ENCODE data around the gene ROBO1. TPM values are rescaled to one million over a fixed set of nuclear protein-coding genes. Genes with fewer than 3 reads are reported as not detected.

The ROBO1 gene
- total RNA-seq, 1 donor from 2014 or later, result 3.1 TPM

DNA sequence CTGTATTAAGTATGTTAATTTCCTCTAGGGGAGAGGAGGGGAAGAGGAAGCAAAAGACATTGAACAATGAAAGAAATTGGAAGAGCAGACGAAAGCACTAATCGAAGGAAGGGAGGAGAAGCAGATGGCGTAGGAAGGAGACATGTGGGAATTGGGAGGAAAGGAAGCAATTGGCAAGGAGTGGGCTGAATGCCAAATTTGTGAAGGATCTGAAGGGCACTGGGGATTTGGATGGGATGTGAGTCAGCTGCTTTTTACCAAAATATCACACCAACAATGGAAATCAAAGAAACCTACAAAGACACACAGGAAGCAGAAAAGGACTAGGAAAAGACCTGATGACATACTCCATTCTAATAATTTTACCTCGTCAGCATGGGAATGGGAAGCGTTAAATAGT is 1029.8 kb downstream of the ROBO1 start:
- no peaks in the 10 kb centered on the region for H3K4me1 Mint-ChIP-seq
- TF ChIP-seq, protein P1, sequence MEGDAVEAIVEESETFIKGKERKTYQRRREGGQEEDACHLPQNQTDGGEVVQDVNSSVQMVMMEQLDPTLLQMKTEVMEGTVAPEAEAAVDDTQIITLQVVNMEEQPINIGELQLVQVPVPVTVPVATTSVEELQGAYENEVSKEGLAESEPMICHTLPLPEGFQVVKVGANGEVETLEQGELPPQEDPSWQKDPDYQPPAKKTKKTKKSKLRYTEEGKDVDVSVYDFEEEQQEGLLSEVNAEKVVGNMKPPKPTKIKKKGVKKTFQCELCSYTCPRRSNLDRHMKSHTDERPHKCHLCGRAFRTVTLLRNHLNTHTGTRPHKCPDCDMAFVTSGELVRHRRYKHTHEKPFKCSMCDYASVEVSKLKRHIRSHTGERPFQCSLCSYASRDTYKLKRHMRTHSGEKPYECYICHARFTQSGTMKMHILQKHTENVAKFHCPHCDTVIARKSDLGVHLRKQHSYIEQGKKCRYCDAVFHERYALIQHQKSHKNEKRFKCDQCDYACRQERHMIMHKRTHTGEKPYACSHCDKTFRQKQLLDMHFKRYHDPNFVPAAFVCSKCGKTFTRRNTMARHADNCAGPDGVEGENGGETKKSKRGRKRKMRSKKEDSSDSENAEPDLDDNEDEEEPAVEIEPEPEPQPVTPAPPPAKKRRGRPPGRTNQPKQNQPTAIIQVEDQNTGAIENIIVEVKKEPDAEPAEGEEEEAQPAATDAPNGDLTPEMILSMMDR (IDR thresholded peaks at IDR 0.05), result no peak
- CTCF ChIA-PET, result no interaction called here
- peaks cover 4% of the 10 kb centered on the region for H3K9me3 Mint-ChIP-seq
- POLR2A ChIA-PET, result no interaction called here
- DNase-seq (no peak), ATAC-seq (ENCODE audit: low read depth) (no peak)
- H3K4me3 Mint-ChIP-seq, result no peak overlapping the region
- H3K27ac Mint-ChIP-seq, result no peak overlapping the region
- H3K27me3 Mint-ChIP-seq, result no peaks in the 10 kb centered on the region
- intact Hi-C loops (cut with micrococcal nuclease), result no loop called here
- H3K36me3 Mint-ChIP-seq (ENCODE audit: low read depth), result no peaks in the 10 kb centered on the region

DNA sequence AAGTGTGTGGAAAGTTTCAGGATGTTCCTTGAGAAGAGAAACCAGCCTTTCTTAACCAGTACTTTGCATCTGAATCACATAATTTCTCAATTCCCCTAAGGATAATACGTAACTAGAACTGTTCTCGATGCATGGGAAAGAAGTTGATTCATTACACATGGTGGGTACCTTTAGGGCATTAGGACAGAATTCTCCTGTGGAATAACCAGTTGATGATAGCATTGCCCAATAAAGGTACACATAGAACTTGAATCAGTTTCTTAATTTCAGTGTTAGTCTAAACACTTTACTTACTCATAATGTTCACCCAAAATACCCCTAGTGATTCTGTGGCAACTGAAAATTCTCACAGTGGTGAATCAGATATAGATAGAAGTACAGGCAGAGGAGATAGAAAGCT is 1030.9 kb downstream of the ROBO1 start:
- ATAC-seq (ENCODE audit: low read depth) (no peak), DNase-seq (no peak)
- Mint-ChIP-seq H3K27me3 (no peaks in the 10 kb centered on the region), H3K4me1 (no peaks in the 10 kb centered on the region), H3K4me3 (no peak overlapping the region), H3K27ac (no peak overlapping the region), H3K36me3 (ENCODE audit: low read depth) (no peaks in the 10 kb centered on the region), H3K9me3 (peaks cover 7% of the 10 kb centered on the region)
- intact Hi-C loops (cut with micrococcal nuclease), result no loop called here
- TF ChIP-seq, protein P1 (IDR thresholded peaks at IDR 0.05), result no peak
- POLR2A ChIA-PET, result no interaction called here
- CTCF ChIA-PET, result no interaction called here

DNA sequence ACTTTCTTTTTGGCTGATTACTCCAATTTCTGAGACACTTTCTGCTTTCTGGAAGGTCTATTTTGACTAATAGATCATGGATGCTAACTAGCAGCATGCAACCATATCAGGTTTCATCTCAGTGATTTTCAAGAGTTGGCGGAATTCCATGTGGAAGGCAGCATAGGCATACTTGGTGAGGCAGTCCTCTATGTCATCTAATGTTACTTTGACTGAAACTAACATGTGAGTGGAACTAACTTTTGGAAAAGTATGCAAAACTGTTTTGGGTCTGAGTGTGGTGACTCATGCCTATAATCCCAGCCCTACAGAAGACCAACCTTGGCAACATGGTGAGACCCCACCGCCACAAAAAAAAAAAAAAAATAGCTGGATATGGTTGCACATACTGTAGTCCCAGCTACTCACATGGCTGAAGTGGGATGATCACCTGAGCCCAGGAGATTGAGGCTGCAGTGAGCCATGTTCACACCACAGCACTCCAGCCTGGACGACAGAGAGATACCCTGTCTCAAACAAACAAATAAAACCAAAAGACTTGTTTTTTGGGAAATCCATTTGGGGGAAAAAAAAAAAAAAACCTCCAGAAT is 1033.7 kb downstream of the ROBO1 start:
- intact Hi-C loops (cut with micrococcal nuclease), result no loop called here
- Mint-ChIP-seq H3K4me3 (no peak overlapping the region), H3K9me3 (peaks cover 7% of the 10 kb centered on the region), H3K36me3 (ENCODE audit: low read depth) (no peaks in the 10 kb centered on the region), H3K4me1 (no peaks in the 10 kb centered on the region), H3K27ac (no peak overlapping the region), H3K27me3 (no peaks in the 10 kb centered on the region)
- POLR2A ChIA-PET, result interaction anchor here (0.7 kb wide), 1 partner anchor 24 kb away, joined by 4 read pairs; no protein-coding TSS in a partner anchor
- CTCF ChIA-PET, result no interaction called here
- DNase-seq, result no peak
- TF ChIP-seq, protein P1 (IDR thresholded peaks at IDR 0.05), result no peak
- ATAC-seq (ENCODE audit: low read depth), result no peak

DNA sequence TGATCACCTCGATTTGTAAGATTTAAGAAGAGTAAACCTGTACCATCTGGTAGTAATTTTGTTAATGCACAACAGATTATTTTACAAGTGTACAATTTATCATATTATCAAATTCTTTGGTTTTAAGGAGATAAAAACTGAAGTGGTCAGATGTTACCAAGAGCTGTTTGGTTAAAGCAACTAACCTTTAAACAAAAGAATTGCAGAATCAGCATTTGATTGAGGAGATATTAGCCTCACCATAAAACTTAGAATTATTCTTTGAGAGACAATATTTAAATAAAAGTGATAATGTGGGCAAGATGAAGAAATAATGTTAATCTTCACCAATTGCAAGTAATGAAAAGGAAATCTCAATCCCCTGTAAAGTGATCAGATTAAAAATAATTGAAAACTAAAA is 1034.9 kb downstream of the ROBO1 start:
- TF ChIP-seq, protein P1 (IDR thresholded peaks at IDR 0.05), result no peak
- no peak overlapping the region for H3K27ac Mint-ChIP-seq
- ATAC-seq (ENCODE audit: low read depth) (no peak), DNase-seq (no peak)
- H3K4me3 Mint-ChIP-seq, result no peak overlapping the region
- ChIA-PET CTCF (no interaction called here), POLR2A (no interaction called here)
- intact Hi-C loops (cut with micrococcal nuclease), result no loop called here
- H3K27me3 Mint-ChIP-seq, result no peaks in the 10 kb centered on the region
- H3K4me1 Mint-ChIP-seq, result no peaks in the 10 kb centered on the region
- H3K36me3 Mint-ChIP-seq (ENCODE audit: low read depth), result no peaks in the 10 kb centered on the region
- peaks cover 5% of the 10 kb centered on the region for H3K9me3 Mint-ChIP-seq

DNA sequence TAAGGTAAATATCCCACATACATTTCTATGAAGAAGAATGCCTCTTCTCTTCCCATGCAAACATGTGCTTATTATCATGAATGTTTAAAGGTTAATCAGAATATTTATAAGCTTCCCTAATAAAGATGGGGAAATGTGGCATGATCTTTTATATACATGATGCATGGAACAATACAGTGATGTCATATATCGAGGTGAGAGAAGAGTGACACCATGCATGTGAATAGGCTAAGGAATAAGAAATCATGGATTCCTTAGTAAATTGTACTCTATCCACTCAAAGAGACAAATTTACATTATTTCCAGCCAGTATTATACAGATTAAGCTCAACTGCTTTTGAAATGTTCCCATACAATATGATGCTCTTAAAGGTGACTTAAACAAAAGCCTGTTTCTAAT is 1035.3 kb downstream of the ROBO1 start:
- ATAC-seq (ENCODE audit: low read depth), result no peak
- H3K9me3 Mint-ChIP-seq, result peaks cover 5% of the 10 kb centered on the region
- no peaks in the 10 kb centered on the region for H3K4me1 Mint-ChIP-seq
- ChIA-PET CTCF (no interaction called here), POLR2A (no interaction called here)
- TF ChIP-seq, protein P1 (IDR thresholded peaks at IDR 0.05), result no peak
- intact Hi-C loops (cut with micrococcal nuclease), result no loop called here
- H3K4me3 Mint-ChIP-seq, result no peak overlapping the region
- no peak for DNase-seq
- H3K27me3 Mint-ChIP-seq, result no peaks in the 10 kb centered on the region
- no peak overlapping the region for H3K27ac Mint-ChIP-seq
- H3K36me3 Mint-ChIP-seq (ENCODE audit: low read depth), result no peaks in the 10 kb centered on the region

All from activated B cell treated with CpG ODN at 0.5 μM for 24 hours (primary cell).